Esophagus squamous epithelium (tissue), 5 donors: ENCODE data around the gene CACNB1. TPM values are rescaled to one million over a fixed set of nuclear protein-coding genes. Genes with fewer than 3 reads are reported as not detected.

Experiments
- DNase-seq: peaks from one replicate; lab custom pipeline; 2025; lab: John Stamatoyannopoulos, UW
- H3K27ac ChIP-seq, 4 donors: fragments of 200-600 bp; sonication (generic); one replicate each; pipeline ENCODE4 v1.5.1; 2016 to 2019; ENCODE audit warnings: mild to moderate bottlenecking in 1 of 4
- H3K27me3 ChIP-seq, 4 donors: fragments of 200-600 bp; sonication (generic); 1 replicate in 3 of 4; 2 replicates in 1 of 4; pipeline versions ENCODE4 v1.5.1 to v1.6.0; 2017 to 2021; ENCODE audit warnings: antibody characterized with exemption in 1 of 4
- H3K36me3 ChIP-seq, 3 donors: fragments of 200-600 bp; sonication (generic); one replicate each; pipeline ENCODE4 v1.5.1; 2016 to 2019
- H3K4me1 ChIP-seq, 3 donors: fragments of 200-600 bp; sonication (generic); one replicate each; pipeline ENCODE4 v1.5.1; 2017 to 2019
- H3K4me3 ChIP-seq, 4 donors: fragments of 200-600 bp; sonication (generic); 1 replicate in 3 of 4; 2 replicates in 1 of 4; pipeline ENCODE4 v1.5.1; 2016 to 2019; ENCODE audit warnings: mild to moderate bottlenecking in 2 of 4, moderate library complexity in 1 of 4
- H3K9me3 ChIP-seq, 3 donors: fragments of 200-600 bp; sonication (generic); one replicate each; pipeline ENCODE4 v1.5.1; 2016 to 2019
- POLR2A ChIP-seq, 4 donors: fragments of 450-650 bp; IDR thresholded peaks; one replicate each; pipeline ENCODE4 v1.6.1; 2017; ENCODE audit warnings: antibody characterized with exemption in 4 of 4, mild to moderate bottlenecking in 4 of 4, moderate library complexity in 3 of 4
- WGBS, 2 donors: methylation state at CpG; one replicate each; pipeline ENCODE4 v1.1.5; 2018; 5-methylcytosine and 5-hydroxymethylcytosine counted together
- intact Hi-C: fragments of 100-400 bp; cut with DNase I; formaldehyde crosslinking; loops from one replicate; pipeline ENCODE4 v1.15.0; 2022
- total RNA-seq, 4 donors: library from RNA; depleted of rRNA; stranded (reverse); fragments of >200 nt; gene quantifications; one replicate each; pipeline ENCODE4 v1.1.0, GENCODE V29; 2016
- TF ChIP-seq, protein P1 (sequence below), 6 experiments: fragments of 450-650 bp in 4 of 6; fragments of 200-600 bp in 2 of 6; sonication (generic) in 2 of 6; IDR thresholded peaks; one replicate each; pipeline ENCODE4 v1.5.1; 2016 to 2019; ENCODE audit warnings: antibody characterized with exemption in 6 of 6, mild to moderate bottlenecking in 4 of 6, moderate library complexity in 4 of 6
- donor health status: DM: yes; HTN: yes; CAD: no.

Gene CACNB1
- total RNA-seq, 4 donors from 2014 or later = 0.53 to 3.6 (median 0.99) TPM

DNA sequence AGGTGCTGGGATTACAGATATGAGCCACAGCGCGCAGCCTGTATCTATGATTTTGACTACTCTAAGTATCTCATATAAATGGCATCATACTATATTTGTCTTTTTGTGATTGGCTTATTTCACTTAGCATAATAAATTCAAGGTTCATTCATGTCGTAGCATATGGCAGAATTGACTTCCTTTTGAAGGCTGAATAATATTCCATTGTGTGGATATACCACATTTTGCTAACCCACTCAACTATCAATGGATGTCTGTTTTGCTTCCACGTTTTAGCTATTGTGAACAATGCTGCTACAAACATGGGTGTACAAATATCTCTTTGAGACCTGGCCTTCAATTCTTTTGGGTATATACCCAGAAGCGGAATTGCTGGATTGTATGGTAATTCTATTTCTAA is 56.2 kb downstream of the CACNB1 start:
- Histone ChIP-seq H3K4me3 (no peak overlapping the region), H3K4me1 (peaks cover 18 to 44% (median 22%) of the 10 kb centered on the region in 3 donors), H3K27me3 (no peaks in the 10 kb centered on the region), H3K9me3 (no peaks in the 10 kb centered on the region), H3K36me3 (no peaks in the 10 kb centered on the region), H3K27ac (no peak overlapping the region)
- 89 to 92% methylated on average over 5 of the region's 5 CpGs for WGBS, 2 donors
- TF ChIP-seq, protein P1, sequence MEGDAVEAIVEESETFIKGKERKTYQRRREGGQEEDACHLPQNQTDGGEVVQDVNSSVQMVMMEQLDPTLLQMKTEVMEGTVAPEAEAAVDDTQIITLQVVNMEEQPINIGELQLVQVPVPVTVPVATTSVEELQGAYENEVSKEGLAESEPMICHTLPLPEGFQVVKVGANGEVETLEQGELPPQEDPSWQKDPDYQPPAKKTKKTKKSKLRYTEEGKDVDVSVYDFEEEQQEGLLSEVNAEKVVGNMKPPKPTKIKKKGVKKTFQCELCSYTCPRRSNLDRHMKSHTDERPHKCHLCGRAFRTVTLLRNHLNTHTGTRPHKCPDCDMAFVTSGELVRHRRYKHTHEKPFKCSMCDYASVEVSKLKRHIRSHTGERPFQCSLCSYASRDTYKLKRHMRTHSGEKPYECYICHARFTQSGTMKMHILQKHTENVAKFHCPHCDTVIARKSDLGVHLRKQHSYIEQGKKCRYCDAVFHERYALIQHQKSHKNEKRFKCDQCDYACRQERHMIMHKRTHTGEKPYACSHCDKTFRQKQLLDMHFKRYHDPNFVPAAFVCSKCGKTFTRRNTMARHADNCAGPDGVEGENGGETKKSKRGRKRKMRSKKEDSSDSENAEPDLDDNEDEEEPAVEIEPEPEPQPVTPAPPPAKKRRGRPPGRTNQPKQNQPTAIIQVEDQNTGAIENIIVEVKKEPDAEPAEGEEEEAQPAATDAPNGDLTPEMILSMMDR (IDR thresholded peaks at IDR 0.05) = no peak
- DNase-seq = no peak
- intact Hi-C loops = no loop called here

DNA sequence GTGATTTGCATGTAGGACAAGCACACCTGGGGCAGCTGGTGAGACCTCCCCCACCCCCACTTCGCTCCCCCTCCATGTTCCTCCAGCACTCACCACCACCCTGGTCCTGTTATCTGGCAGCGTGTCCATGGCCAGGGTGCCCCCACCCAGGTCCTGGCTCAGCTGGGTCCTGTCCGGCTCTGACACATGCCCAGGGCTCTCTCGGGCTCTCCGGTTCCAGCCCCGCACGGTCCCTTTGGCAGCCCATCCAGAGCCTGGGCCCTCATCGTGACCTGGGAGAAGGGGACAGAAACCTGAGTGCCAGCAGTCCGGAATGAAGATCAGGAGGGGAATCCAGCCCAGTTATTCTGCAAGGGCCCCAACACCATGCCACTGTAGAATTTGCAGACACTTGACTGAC is 57.9 kb downstream of the CACNB1 start:
- Histone ChIP-seq H3K27me3 (no peaks in the 10 kb centered on the region), H3K4me3 (no peak overlapping the region), H3K9me3 (no peaks in the 10 kb centered on the region), H3K4me1 (peaks cover 12 to 34% (median 18%) of the 10 kb centered on the region in 3 donors), H3K27ac (peak overlapping the region in 2 of 4 donors; percentile 39 to 52), H3K36me3 (no peaks in the 10 kb centered on the region)
- intact Hi-C loops = no loop called here
- no peak for DNase-seq
- 89 to 100% methylated on average over 1 to 6 of the region's 9 CpGs for WGBS, 2 donors
- TF ChIP-seq, protein P1 (IDR thresholded peaks at IDR 0.05) = no peak
- no peak for TF ChIP-seq POLR2A (IDR thresholded peaks at IDR 0.05)

DNA sequence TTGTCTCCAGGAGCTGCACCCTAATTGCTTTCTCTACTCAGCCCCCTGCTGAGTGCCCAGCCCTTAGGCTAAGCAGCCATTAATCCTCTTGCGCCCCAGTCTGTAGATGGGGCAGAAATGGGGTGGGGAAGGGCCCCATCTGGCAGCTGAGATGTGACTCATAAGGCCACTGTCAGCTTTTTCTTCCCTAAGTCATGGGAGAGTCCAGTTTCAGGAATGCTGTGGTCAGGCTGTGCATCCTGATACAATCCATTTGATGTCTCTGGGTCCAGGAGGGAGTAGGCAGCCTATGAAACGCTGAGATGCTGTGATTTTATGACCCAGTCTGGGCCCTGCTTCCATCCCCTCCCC is 58.3 kb downstream of the CACNB1 start:
- Histone ChIP-seq H3K27ac (peak overlapping the region in 1 of 4 donors; percentile 52), H3K4me1 (peaks cover 8 to 30% (median 16%) of the 10 kb centered on the region in 3 donors), H3K4me3 (no peak overlapping the region), H3K9me3 (no peaks in the 10 kb centered on the region), H3K27me3 (no peaks in the 10 kb centered on the region), H3K36me3 (no peaks in the 10 kb centered on the region)
- DNase-seq = no peak
- intact Hi-C loops = no loop called here
- no peak for TF ChIP-seq POLR2A (IDR thresholded peaks at IDR 0.05)
- TF ChIP-seq, protein P1 (IDR thresholded peaks at IDR 0.05) = no peak
- WGBS, 2 donors = 39 to 60% methylated on average over 2 of the region's 2 CpGs

DNA sequence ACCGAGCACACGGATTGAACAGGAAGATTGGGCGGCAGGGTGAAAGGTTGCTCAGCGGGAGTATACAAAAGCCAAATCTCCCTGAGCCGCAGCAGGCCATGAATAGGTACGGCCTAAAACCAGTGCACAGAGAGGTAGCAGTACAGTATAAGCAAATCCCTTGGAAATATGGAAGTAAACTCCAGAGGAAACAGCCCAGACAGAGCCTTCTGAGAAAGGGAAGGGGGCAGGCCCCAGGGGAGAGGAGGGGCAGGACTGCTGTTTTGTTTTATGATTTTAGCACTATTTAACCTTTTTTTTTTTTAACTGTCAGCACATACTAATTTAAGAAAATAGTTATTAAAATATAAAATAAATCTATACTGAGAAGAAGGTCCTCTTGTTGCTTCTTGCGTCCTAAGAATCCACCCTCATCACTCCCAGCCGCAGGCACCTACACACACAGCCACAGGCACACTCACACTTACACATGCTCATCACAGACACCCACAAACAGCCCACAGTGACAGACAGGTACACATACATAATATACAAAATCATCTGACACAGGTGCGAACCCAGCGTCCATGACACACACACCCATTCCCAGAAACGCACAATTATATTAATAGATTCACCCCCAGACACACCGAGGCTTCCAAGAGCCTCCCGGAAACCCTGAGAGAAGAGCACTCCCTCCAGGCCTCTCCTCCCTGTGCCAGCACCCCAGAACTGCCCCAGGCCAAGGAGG is 58.9 kb downstream of the CACNB1 start:
- no peaks in the 10 kb centered on the region for H3K9me3 ChIP-seq
- H3K4me1 ChIP-seq = peaks cover 3 to 25% (median 10%) of the 10 kb centered on the region in 3 donors
- DNase-seq = no peak
- H3K36me3 ChIP-seq = no peaks in the 10 kb centered on the region
- H3K4me3 ChIP-seq = no peak overlapping the region
- intact Hi-C loops = no loop called here
- WGBS, 2 donors = 62 to 67% methylated on average over 12 to 13 of the region's 13 CpGs
- TF ChIP-seq, protein P1 (IDR thresholded peaks at IDR 0.05) = no peak
- TF ChIP-seq POLR2A (IDR thresholded peaks at IDR 0.05) = no peak
- no peaks in the 10 kb centered on the region for H3K27me3 ChIP-seq
- H3K27ac ChIP-seq = peak overlapping the region in 1 of 4 donors; percentile 52

DNA sequence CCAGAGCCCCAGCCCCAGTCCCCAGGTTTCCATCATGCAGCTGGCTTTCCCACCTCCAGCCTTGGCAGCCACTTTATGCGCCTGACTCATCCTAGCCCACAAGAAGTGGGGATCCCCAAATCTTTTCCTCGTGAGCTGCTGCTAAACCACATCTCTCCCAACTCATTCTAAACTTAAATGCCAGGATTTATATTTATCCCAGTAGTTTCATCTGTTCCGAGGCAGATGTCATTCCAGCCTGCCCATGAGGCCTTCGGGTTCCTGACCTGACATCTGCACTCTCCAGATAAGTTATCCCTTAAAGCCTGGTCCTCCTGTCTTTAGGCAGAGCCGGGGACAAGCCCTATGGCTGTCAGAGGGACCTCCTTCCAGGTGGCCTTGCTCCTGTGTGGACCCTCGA is 62.6 kb downstream of the CACNB1 start:
- no peaks in the 10 kb centered on the region for H3K9me3 ChIP-seq
- WGBS, 2 donors = 67 to 69% methylated on average over 5 to 6 of the region's 6 CpGs
- H3K27ac ChIP-seq = no peak overlapping the region
- no peaks in the 10 kb centered on the region for H3K27me3 ChIP-seq
- TF ChIP-seq POLR2A (IDR thresholded peaks at IDR 0.05) = no peak
- TF ChIP-seq, protein P1 (IDR thresholded peaks at IDR 0.05) = no peak
- no peak overlapping the region for H3K4me3 ChIP-seq
- intact Hi-C loops = no loop called here
- no peaks in the 10 kb centered on the region for H3K36me3 ChIP-seq
- peaks cover 3 to 21% (median 9%) of the 10 kb centered on the region in 3 donors for H3K4me1 ChIP-seq
- no peak for DNase-seq
